Coronary artery (tissue), 2 donors: Measurements from ENCODE around the gene GHSR.

ENCODE experiments used
- DNase-seq: peaks from one replicate; pipeline ENCODE4 v3.0.0-alpha.2; 2017; ENCODE audit warnings: low spot score
- H3K27ac ChIP-seq, 2 donors: fragments of 200-600 bp; sonication (generic); one replicate each; pipeline ENCODE4 v1.5.1; 2016 to 2019
- H3K4me3 ChIP-seq: fragments of 200-600 bp; sonication (generic); 2 replicates; pipeline ENCODE4 v1.5.1; 2016; ENCODE audit warnings: mild to moderate bottlenecking, moderate library complexity
- TF ChIP-seq, protein P1 (sequence below): fragments of 200-600 bp; sonication (generic); IDR thresholded peaks from one replicate; pipeline ENCODE4 v1.5.1; 2019; ENCODE audit warnings: antibody characterized with exemption

Gene GHSR

DNA sequence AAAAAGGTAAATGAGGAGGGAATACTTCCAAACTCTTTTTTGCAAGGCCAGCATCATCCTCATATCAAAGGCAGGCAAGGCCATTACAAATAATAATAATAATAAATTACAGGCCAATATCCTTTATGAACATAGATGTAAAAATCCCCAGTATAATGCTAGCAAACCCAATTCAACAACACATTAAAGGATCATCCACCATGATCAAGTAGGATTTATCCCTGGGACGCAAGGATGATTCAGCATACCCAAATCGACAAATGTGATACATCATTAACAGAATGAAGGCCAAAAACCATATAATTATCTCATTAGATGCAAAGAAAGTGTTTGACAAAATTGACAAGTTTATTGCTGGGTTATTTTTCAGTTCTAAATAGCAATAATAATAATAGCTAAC, 53.6 kb downstream of the GHSR start:
- Histone ChIP-seq H3K4me3 (no peak overlapping the region), H3K27ac (no peak overlapping the region)
- TF ChIP-seq, protein P1, sequence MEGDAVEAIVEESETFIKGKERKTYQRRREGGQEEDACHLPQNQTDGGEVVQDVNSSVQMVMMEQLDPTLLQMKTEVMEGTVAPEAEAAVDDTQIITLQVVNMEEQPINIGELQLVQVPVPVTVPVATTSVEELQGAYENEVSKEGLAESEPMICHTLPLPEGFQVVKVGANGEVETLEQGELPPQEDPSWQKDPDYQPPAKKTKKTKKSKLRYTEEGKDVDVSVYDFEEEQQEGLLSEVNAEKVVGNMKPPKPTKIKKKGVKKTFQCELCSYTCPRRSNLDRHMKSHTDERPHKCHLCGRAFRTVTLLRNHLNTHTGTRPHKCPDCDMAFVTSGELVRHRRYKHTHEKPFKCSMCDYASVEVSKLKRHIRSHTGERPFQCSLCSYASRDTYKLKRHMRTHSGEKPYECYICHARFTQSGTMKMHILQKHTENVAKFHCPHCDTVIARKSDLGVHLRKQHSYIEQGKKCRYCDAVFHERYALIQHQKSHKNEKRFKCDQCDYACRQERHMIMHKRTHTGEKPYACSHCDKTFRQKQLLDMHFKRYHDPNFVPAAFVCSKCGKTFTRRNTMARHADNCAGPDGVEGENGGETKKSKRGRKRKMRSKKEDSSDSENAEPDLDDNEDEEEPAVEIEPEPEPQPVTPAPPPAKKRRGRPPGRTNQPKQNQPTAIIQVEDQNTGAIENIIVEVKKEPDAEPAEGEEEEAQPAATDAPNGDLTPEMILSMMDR: no peak
- DNase-seq: no peak
